WTC11 (cell line): ENCODE measurements around the gene CAMSAP1. TPM values are rescaled to one million over a fixed set of nuclear protein-coding genes. Genes with fewer than 3 reads are reported as not detected.

Source experiments
- ATAC-seq: fragments of 200-7000 bp; cut with Tn5 transposase; 2 replicates; pipeline ENCODE4 v1.10.0; 2021; ENCODE audit warnings: mild to moderate bottlenecking, moderate library complexity
- CTCF ChIA-PET: fragments of 300-600 bp; sonication (Branson Sonifier 250); formaldehyde crosslinking; loops from one replicate; lab custom pipeline; 2021; ENCODE audit warnings: antibody characterized with exemption; lab: Charles Lee
- POLR2A ChIA-PET: fragments of 350-600 bp; sonication (Branson Sonifier 250); formaldehyde crosslinking; loops from one replicate; lab custom pipeline; 2021; ENCODE audit warnings: antibody characterized with exemption; lab: Charles Lee
- DNase-seq: peaks from one replicate; pipeline ENCODE4 v3.0.0; 2021; ENCODE audit warnings: low spot score
- H3K27ac Mint-ChIP-seq: 2 replicates; pipeline ENCODE4 v1.8.0; 2021; ENCODE audit warnings: mixed read lengths
- H3K27me3 Mint-ChIP-seq: 2 replicates; pipeline ENCODE4 v1.8.0; 2021; ENCODE audit warnings: low read depth, mild to moderate bottlenecking, moderate library complexity, mixed read lengths
- H3K36me3 Mint-ChIP-seq: 2 replicates; pipeline ENCODE4 v1.8.0; 2021; ENCODE audit warnings: mixed read lengths
- H3K4me1 Mint-ChIP-seq: 2 replicates; pipeline ENCODE4 v1.8.0; 2022; ENCODE audit warnings: mixed read lengths
- H3K4me3 Mint-ChIP-seq: 2 replicates; pipeline ENCODE4 v1.8.0; 2021; ENCODE audit warnings: mild to moderate bottlenecking, moderate library complexity, mixed read lengths
- H3K9me3 Mint-ChIP-seq: 2 replicates; pipeline ENCODE4 v1.8.0; 2021; ENCODE audit warnings: mixed read lengths
- ELF4 ChIP-seq: sonication (generic); formaldehyde crosslinking; IDR thresholded peaks from 2 replicates; pipeline ENCODE4 v1.8.1; 2022; ENCODE audit warnings: low read depth, mild to moderate bottlenecking, moderate library complexity, missing genetic modification reagents
- EMX1 ChIP-seq: fragments of 250-450 bp; sonication (Bioruptor Pico); IDR thresholded peaks from 2 replicates; pipeline ENCODE4 v1.8.0; 2021; ENCODE audit warnings: mild to moderate bottlenecking
- GABPB1 ChIP-seq: sonication (generic); formaldehyde crosslinking; IDR thresholded peaks from 2 replicates; pipeline ENCODE4 v1.8.1; 2023; ENCODE audit warnings: mild to moderate bottlenecking, missing genetic modification reagents
- GTF2I ChIP-seq: fragments of 250-450 bp; sonication (Bioruptor Pico); conservative IDR thresholded peaks from 2 replicates; pipeline ENCODE4 v1.4.0; 2021; ENCODE audit warnings: mild to moderate bottlenecking
- HMGXB4 ChIP-seq: sonication (generic); formaldehyde crosslinking; IDR thresholded peaks from 2 replicates; pipeline ENCODE4 v1.8.1; 2023; ENCODE audit warnings: mild to moderate bottlenecking, moderate library complexity, missing genetic modification reagents
- IRF2 ChIP-seq: sonication (generic); formaldehyde crosslinking; IDR thresholded peaks from 2 replicates; pipeline ENCODE4 v1.8.0; 2022; ENCODE audit warnings: low read depth, missing genetic modification reagents, borderline replicate concordance
- JUN ChIP-seq: sonication (generic); formaldehyde crosslinking; IDR thresholded peaks from 2 replicates; pipeline ENCODE4 v1.8.0; 2023; ENCODE audit warnings: mild to moderate bottlenecking, missing genetic modification reagents
- KAT7 ChIP-seq: sonication (generic); formaldehyde crosslinking; IDR thresholded peaks from 2 replicates; pipeline ENCODE4 v1.8.1; 2023; ENCODE audit warnings: missing genetic modification reagents, mild to moderate bottlenecking, borderline replicate concordance
- NFYB ChIP-seq: sonication (generic); formaldehyde crosslinking; conservative IDR thresholded peaks from 2 replicates; pipeline ENCODE4 v1.8.0; 2022; ENCODE audit warnings: low read depth, missing genetic modification reagents
- OVOL2 ChIP-seq: fragments of 250-450 bp; sonication (Bioruptor Pico); IDR thresholded peaks from 2 replicates; pipeline ENCODE4 v1.9.0; 2021; ENCODE audit warnings: mild to moderate bottlenecking, borderline replicate concordance
- SMAD4 ChIP-seq: sonication (generic); formaldehyde crosslinking; IDR thresholded peaks from 2 replicates; pipeline ENCODE4 v1.8.0; 2022; ENCODE audit warnings: mild to moderate bottlenecking, missing genetic modification reagents
- ZBTB21 ChIP-seq: sonication (generic); formaldehyde crosslinking; IDR thresholded peaks from 2 replicates; pipeline ENCODE4 v1.8.1; 2023; ENCODE audit warnings: mild to moderate bottlenecking, missing genetic modification reagents, borderline replicate concordance
- ZMAT4 ChIP-seq: fragments of 250-450 bp; sonication (Bioruptor Pico); IDR thresholded peaks from 2 replicates; pipeline ENCODE4 v1.9.0; 2021; ENCODE audit warnings: mild to moderate bottlenecking
- ZNF232 ChIP-seq: sonication (generic); formaldehyde crosslinking; IDR thresholded peaks from 2 replicates; pipeline ENCODE4 v1.8.0; 2022; ENCODE audit warnings: mild to moderate bottlenecking, missing genetic modification reagents
- ZNF263 ChIP-seq: sonication (generic); formaldehyde crosslinking; IDR thresholded peaks from 2 replicates; pipeline ENCODE4 v1.8.1; 2022; ENCODE audit warnings: low read depth, mild to moderate bottlenecking, moderate library complexity, missing genetic modification reagents
- ZNF317 ChIP-seq: sonication (generic); formaldehyde crosslinking; IDR thresholded peaks from 2 replicates; pipeline ENCODE4 v1.8.1; 2023; ENCODE audit warnings: low read depth, mild to moderate bottlenecking, moderate library complexity, missing genetic modification reagents, borderline replicate concordance
- ZNF416 ChIP-seq: fragments of 250-450 bp; sonication (Bioruptor Pico); IDR thresholded peaks from 2 replicates; pipeline ENCODE4 v1.9.0; 2021; ENCODE audit warnings: mild to moderate bottlenecking, inconsistent platforms
- ZNF671 ChIP-seq: fragments of 250-450 bp; sonication (Bioruptor Pico); IDR thresholded peaks from 2 replicates; pipeline ENCODE4 v1.8.0; 2021; ENCODE audit warnings: mild to moderate bottlenecking
- total RNA-seq: library from RNA; stranded (reverse); gene quantifications from 3 replicates; pipeline ENCODE4 v1.2.3, GENCODE V29; 2021
- TF ChIP-seq, protein P1 (sequence below): sonication (generic); formaldehyde crosslinking; IDR thresholded peaks from 2 replicates; pipeline ENCODE4 v1.8.0; 2022; ENCODE audit warnings: mild to moderate bottlenecking, missing genetic modification reagents
- TF ChIP-seq, protein P2 (sequence below): fragments of 200-600 bp; IDR thresholded peaks from 2 replicates; pipeline ENCODE4 v1.8.0; 2022; ENCODE audit warnings: antibody characterized with exemption
- TF ChIP-seq, protein P3 (sequence below): sonication (generic); formaldehyde crosslinking; IDR thresholded peaks from 2 replicates; pipeline ENCODE4 v1.8.0; 2022; ENCODE audit warnings: mild to moderate bottlenecking, missing genetic modification reagents
- TF ChIP-seq, protein P4 (sequence below): sonication (generic); formaldehyde crosslinking; IDR thresholded peaks from 2 replicates; pipeline ENCODE4 v1.8.0; 2023; ENCODE audit warnings: mild to moderate bottlenecking, missing genetic modification reagents

CAMSAP1 gene
- total RNA-seq, 1 experiment from 2014 or later = 40.5 TPM

DNA sequence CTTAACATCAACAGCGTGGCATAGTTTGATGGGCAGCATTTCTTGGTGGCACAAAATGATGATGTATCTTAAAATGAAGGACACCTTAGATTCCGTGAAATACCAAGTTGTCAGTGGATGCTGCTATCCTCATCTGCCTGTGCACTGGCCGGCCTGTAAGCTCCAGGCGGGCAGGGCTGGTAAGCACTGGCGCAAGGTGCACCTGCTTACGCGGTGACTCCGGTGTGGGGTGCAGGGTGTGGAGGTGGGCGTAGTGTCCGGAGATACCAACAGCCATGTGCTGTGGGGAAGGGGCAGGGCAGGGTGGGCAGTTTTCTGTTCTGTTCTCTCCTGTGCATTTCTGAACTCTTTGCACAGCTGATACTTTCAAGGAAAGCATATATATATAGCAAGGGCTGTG lies 103.9 kb downstream of the CAMSAP1 start:
- H3K36me3 Mint-ChIP-seq = no peaks in the 10 kb centered on the region
- peaks cover 6% of the 10 kb centered on the region for H3K9me3 Mint-ChIP-seq
- ATAC-seq = no peak
- no peaks in the 10 kb centered on the region for H3K27me3 Mint-ChIP-seq
- peaks cover 4% of the 10 kb centered on the region; the same call in 1 of the 2 replicates for H3K4me1 Mint-ChIP-seq
- H3K4me3 Mint-ChIP-seq = no peak overlapping the region
- ChIA-PET POLR2A (no interaction called here), CTCF (interaction anchor here (1.5 kb wide), 1 partner anchor 335 kb away, joined by 3 read pairs; no protein-coding TSS in a partner anchor)
- TF ChIP-seq ELF4 (CRISPR knock-in tag) (no peak), ZNF671 (no peak), GABPB1 (no peak), ZBTB21 (CRISPR knock-in tag) (no peak), ZNF232 (no peak), JUN (no peak), OVOL2 (no peak), GTF2I (no peak), ZNF416 (no peak), ZMAT4 (CRISPR knock-in tag) (no peak), HMGXB4 (CRISPR knock-in tag) (no peak), SMAD4 (CRISPR knock-in tag) (no peak), KAT7 (no peak), NFYB (CRISPR knock-in tag) (no peak), EMX1 (CRISPR knock-in tag) (no peak)
- TF ChIP-seq, protein P1, sequence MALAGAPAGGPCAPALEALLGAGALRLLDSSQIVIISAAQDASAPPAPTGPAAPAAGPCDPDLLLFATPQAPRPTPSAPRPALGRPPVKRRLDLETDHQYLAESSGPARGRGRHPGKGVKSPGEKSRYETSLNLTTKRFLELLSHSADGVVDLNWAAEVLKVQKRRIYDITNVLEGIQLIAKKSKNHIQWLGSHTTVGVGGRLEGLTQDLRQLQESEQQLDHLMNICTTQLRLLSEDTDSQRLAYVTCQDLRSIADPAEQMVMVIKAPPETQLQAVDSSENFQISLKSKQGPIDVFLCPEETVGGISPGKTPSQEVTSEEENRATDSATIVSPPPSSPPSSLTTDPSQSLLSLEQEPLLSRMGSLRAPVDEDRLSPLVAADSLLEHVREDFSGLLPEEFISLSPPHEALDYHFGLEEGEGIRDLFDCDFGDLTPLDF (CRISPR knock-in tag) = no peak
- TF ChIP-seq, protein P2, sequence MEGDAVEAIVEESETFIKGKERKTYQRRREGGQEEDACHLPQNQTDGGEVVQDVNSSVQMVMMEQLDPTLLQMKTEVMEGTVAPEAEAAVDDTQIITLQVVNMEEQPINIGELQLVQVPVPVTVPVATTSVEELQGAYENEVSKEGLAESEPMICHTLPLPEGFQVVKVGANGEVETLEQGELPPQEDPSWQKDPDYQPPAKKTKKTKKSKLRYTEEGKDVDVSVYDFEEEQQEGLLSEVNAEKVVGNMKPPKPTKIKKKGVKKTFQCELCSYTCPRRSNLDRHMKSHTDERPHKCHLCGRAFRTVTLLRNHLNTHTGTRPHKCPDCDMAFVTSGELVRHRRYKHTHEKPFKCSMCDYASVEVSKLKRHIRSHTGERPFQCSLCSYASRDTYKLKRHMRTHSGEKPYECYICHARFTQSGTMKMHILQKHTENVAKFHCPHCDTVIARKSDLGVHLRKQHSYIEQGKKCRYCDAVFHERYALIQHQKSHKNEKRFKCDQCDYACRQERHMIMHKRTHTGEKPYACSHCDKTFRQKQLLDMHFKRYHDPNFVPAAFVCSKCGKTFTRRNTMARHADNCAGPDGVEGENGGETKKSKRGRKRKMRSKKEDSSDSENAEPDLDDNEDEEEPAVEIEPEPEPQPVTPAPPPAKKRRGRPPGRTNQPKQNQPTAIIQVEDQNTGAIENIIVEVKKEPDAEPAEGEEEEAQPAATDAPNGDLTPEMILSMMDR = no peak
- TF ChIP-seq, protein P3, sequence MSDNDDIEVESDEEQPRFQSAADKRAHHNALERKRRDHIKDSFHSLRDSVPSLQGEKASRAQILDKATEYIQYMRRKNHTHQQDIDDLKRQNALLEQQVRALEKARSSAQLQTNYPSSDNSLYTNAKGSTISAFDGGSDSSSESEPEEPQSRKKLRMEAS (CRISPR knock-in tag) = no peak
- TF ChIP-seq, protein P4, sequence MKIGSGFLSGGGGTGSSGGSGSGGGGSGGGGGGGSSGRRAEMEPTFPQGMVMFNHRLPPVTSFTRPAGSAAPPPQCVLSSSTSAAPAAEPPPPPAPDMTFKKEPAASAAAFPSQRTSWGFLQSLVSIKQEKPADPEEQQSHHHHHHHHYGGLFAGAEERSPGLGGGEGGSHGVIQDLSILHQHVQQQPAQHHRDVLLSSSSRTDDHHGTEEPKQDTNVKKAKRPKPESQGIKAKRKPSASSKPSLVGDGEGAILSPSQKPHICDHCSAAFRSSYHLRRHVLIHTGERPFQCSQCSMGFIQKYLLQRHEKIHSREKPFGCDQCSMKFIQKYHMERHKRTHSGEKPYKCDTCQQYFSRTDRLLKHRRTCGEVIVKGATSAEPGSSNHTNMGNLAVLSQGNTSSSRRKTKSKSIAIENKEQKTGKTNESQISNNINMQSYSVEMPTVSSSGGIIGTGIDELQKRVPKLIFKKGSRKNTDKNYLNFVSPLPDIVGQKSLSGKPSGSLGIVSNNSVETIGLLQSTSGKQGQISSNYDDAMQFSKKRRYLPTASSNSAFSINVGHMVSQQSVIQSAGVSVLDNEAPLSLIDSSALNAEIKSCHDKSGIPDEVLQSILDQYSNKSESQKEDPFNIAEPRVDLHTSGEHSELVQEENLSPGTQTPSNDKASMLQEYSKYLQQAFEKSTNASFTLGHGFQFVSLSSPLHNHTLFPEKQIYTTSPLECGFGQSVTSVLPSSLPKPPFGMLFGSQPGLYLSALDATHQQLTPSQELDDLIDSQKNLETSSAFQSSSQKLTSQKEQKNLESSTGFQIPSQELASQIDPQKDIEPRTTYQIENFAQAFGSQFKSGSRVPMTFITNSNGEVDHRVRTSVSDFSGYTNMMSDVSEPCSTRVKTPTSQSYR = no peak
- no peak overlapping the region; the same call in 1 of the 2 replicates for H3K27ac Mint-ChIP-seq
- DNase-seq = no peak

- Mint-ChIP-seq H3K4me3 (no peak overlapping the region), H3K27ac (peak overlapping the region; percentile 60; the same call in 1 of the 2 replicates), H3K4me1 (peaks cover 4% of the 10 kb centered on the region; the same call in 1 of the 2 replicates), H3K36me3 (no peaks in the 10 kb centered on the region), H3K9me3 (peaks cover 6% of the 10 kb centered on the region), H3K27me3 (no peaks in the 10 kb centered on the region)
- CTCF ChIA-PET = no interaction called here
- DNase-seq = peak; percentile 17
- no peak for ATAC-seq
- POLR2A ChIA-PET = no interaction called here
- no peak for TF ChIP-seq SMAD4 (CRISPR knock-in tag)
- TF ChIP-seq IRF2 = no peak
- no peak for TF ChIP-seq ZNF317
- TF ChIP-seq ZNF263 (CRISPR knock-in tag) = peak; percentile 26; the same call in 1 of the 2 replicates
- TF ChIP-seq ZNF416 = no peak
Observed at GRCh38 chr9:135802876-135803419, 104.4 kb downstream of the CAMSAP1 start.
